Breast epithelium (tissue), 3 donors: ENCODE data around the gene EXOSC2.

ENCODE experiments used
- CTCF ChIP-seq, 3 donors: fragments of 450-650 bp; IDR thresholded peaks; one replicate each; pipeline ENCODE4 v1.5.1; 2016 to 2017; ENCODE audit warnings: antibody characterized with exemption in 3 of 3, mild to moderate bottlenecking in 3 of 3, moderate library complexity in 3 of 3
- POLR2A ChIP-seq: fragments of 450-650 bp; IDR thresholded peaks from one replicate; pipeline ENCODE4 v1.6.1; 2016; ENCODE audit warnings: antibody characterized with exemption, mild to moderate bottlenecking, moderate library complexity

GRCh38 chr9:130751631-130752355 lies 58.2 kb downstream of the EXOSC2 start:
- TF ChIP-seq CTCF (IDR thresholded peaks at IDR 0.05) = no peak
- no peak for TF ChIP-seq POLR2A
